ENCODE measurements around the gene EML4. TPM values are rescaled to one million over a fixed set of nuclear protein-coding genes. Genes with fewer than 3 reads are reported as not detected.
A peak's percentile ranks its signal among the peaks of the same experiment; 100 is the strongest.

The EML4 gene
- total and polyA plus RNA-seq, 2 of the 13 experiments (the other 11 are each of a cell fraction or from before 2014, with no cell fraction given), result 243 to 476 TPM

- TF ChIP-seq ZNF512 (CRISPR knock-in tag; IDR thresholded peaks at IDR 0.05) (0 out of 2 replicates have a peak, but pooled peaks have one; percentile 58), ZNF607 (CRISPR knock-in tag; IDR thresholded peaks at IDR 0.05; ENCODE audit: borderline replicate concordance) (0 out of 2 replicates have a peak, but pooled peaks have one; percentile 18), ZNF205 (CRISPR knock-in tag; IDR thresholded peaks at IDR 0.05) (no peak), SP1 (IDR thresholded peaks at IDR 0.05) (no peak), SP1 (CRISPR knock-in tag; IDR thresholded peaks at IDR 0.05) (no peak), HNF1A (IDR thresholded peaks at IDR 0.05; ENCODE audit: low read depth) (no peak), HNF1A (CRISPR knock-in tag; IDR thresholded peaks at IDR 0.05; ENCODE audit: borderline replicate concordance) (no peak), MZF1 (CRISPR knock-in tag; IDR thresholded peaks at IDR 0.05; ENCODE audit: borderline replicate concordance) (no peak), GTF3A (CRISPR knock-in tag; conservative IDR thresholded peaks at IDR 0.05) (no peak), ZNF550 (CRISPR knock-in tag; IDR thresholded peaks at IDR 0.05; ENCODE audit: borderline replicate concordance) (no peak), AKAP8 (CRISPR knock-in tag; IDR thresholded peaks at IDR 0.05) (peak; percentile 72; the same call in 1 of the 2 replicates), ZNF747 (CRISPR knock-in tag; IDR thresholded peaks at IDR 0.05; ENCODE audit: borderline replicate concordance) (peak; percentile 43; the same call in 1 of the 2 replicates), ZNF350 (CRISPR knock-in tag; IDR thresholded peaks at IDR 0.05; ENCODE audit: borderline replicate concordance, low read depth) (0 out of 2 replicates have a peak, but pooled peaks have one; percentile 42), AGO2 (optimal IDR thresholded peaks at IDR 0.05; ENCODE audit: low read depth, low read length) (peak; percentile 99), RBM22 (optimal IDR thresholded peaks at IDR 0.05; ENCODE audit: low read length) (peak; percentile 73), ZNF292 (CRISPR knock-in tag; IDR thresholded peaks at IDR 0.05; ENCODE audit: borderline replicate concordance, low read depth) (peak; percentile 16; the same call in 1 of the 2 replicates), KDM2A (CRISPR knock-in tag; IDR thresholded peaks at IDR 0.05; ENCODE audit: borderline replicate concordance, low read depth) (peak; percentile 54; the same call in 1 of the 2 replicates), NR2F1 (CRISPR knock-in tag; IDR thresholded peaks at IDR 0.05) (no peak)
- TF ChIP-seq, protein P1, sequence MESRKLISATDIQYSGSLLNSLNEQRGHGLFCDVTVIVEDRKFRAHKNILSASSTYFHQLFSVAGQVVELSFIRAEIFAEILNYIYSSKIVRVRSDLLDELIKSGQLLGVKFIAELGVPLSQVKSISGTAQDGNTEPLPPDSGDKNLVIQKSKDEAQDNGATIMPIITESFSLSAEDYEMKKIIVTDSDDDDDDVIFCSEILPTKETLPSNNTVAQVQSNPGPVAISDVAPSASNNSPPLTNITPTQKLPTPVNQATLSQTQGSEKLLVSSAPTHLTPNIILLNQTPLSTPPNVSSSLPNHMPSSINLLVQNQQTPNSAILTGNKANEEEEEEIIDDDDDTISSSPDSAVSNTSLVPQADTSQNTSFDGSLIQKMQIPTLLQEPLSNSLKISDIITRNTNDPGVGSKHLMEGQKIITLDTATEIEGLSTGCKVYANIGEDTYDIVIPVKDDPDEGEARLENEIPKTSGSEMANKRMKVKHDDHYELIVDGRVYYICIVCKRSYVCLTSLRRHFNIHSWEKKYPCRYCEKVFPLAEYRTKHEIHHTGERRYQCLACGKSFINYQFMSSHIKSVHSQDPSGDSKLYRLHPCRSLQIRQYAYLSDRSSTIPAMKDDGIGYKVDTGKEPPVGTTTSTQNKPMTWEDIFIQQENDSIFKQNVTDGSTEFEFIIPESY (CRISPR knock-in tag; IDR thresholded peaks at IDR 0.05), result peak; percentile 64; the same call in 1 of the 2 replicates
- TF ChIP-seq, protein P2, sequence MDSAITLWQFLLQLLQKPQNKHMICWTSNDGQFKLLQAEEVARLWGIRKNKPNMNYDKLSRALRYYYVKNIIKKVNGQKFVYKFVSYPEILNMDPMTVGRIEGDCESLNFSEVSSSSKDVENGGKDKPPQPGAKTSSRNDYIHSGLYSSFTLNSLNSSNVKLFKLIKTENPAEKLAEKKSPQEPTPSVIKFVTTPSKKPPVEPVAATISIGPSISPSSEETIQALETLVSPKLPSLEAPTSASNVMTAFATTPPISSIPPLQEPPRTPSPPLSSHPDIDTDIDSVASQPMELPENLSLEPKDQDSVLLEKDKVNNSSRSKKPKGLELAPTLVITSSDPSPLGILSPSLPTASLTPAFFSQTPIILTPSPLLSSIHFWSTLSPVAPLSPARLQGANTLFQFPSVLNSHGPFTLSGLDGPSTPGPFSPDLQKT (CRISPR knock-in tag; IDR thresholded peaks at IDR 0.05; ENCODE audit: borderline replicate concordance), result no peak
Observed at GRCh38 chr2:42337846-42338566, 168.9 kb downstream of the EML4 start (continued).

Data from HepG2 (cell line).